Fibroblast of lung (primary cell): Measurements from ENCODE around the gene CNNM3. TPM values are rescaled to one million over a fixed set of nuclear protein-coding genes. Genes with fewer than 3 reads are reported as not detected.

Experiments used
- DNase-seq, 2 donors: peaks; one replicate each; pipeline versions ENCODE4 v3.0.0 to v3.0.0-alpha.2; 2010; ENCODE audit warnings: low read depth in 2 of 2
- H2AFZ ChIP-seq: 2 replicates; pipeline ENCODE4 v1.5.1; 2012; ENCODE audit warnings: low read length, control low read depth, inconsistent platforms
- H3K27ac ChIP-seq: 2 replicates; pipeline ENCODE4 v1.5.1; 2011; ENCODE audit warnings: low read length, control low read depth; ENCODE audit not compliant: insufficient read depth
- H3K27me3 ChIP-seq: 2 replicates; pipeline ENCODE4 v1.5.1; 2011; ENCODE audit warnings: mild to moderate bottlenecking, low read length; ENCODE audit not compliant: control insufficient read depth, insufficient read depth
- H3K36me3 ChIP-seq: 2 replicates; pipeline ENCODE4 v1.5.1; 2011; ENCODE audit warnings: low read length; ENCODE audit not compliant: control insufficient read depth, insufficient read depth
- H3K4me1 ChIP-seq: 2 replicates; pipeline ENCODE4 v1.5.1; 2011; ENCODE audit warnings: low read length; ENCODE audit not compliant: control insufficient read depth, insufficient read depth; ENCODE audit errors: extremely low read depth
- H3K4me2 ChIP-seq: 2 replicates; pipeline ENCODE4 v1.5.1; 2011; ENCODE audit warnings: low read length, control low read depth; ENCODE audit not compliant: insufficient read depth; ENCODE audit errors: extremely low read depth
- H3K4me3 ChIP-seq, 4 experiments: fragments of 200-600 bp in 1 of 4; sonication (generic) in 1 of 4; replicated peaks in 1 of 4; 2 replicates each; pipeline ENCODE4 v1.5.1; 2011 to 2016; ENCODE audit warnings: low read length in 4 of 4, low read depth in 3 of 4, mild to moderate bottlenecking in 3 of 4, control low read depth in 2 of 4, inconsistent platforms in 1 of 4, mixed read lengths in 1 of 4; ENCODE audit not compliant: insufficient read depth in 1 of 4; ENCODE audit errors: control extremely low read depth in 1 of 4
- H3K79me2 ChIP-seq: 2 replicates; pipeline ENCODE4 v1.5.1; 2012; ENCODE audit warnings: mild to moderate bottlenecking, low read length, inconsistent platforms; ENCODE audit not compliant: control insufficient read depth, insufficient read depth
- H3K9ac ChIP-seq: 2 replicates; pipeline ENCODE4 v1.5.1; 2011; ENCODE audit warnings: mild to moderate bottlenecking, low read length, control low read depth; ENCODE audit not compliant: insufficient read depth
- H3K9me3 ChIP-seq: 2 replicates; pipeline ENCODE4 v1.5.1; 2012; ENCODE audit warnings: low read depth, low read length; ENCODE audit not compliant: control insufficient read depth, insufficient read depth
- H4K20me1 ChIP-seq: 2 replicates; pipeline ENCODE4 v1.5.1; 2011; ENCODE audit warnings: low read length; ENCODE audit not compliant: control insufficient read depth, insufficient read depth; ENCODE audit errors: extremely low read depth
- EZH2 ChIP-seq: IDR thresholded peaks from 2 replicates; pipeline ENCODE4 v1.5.1; 2012; ENCODE audit warnings: low read length, control low read depth, mild to moderate bottlenecking; ENCODE audit errors: missing control alignments
- polyA plus RNA-seq, 2 donors: library from polyadenylated mRNA; depleted of rRNA in 1 of 2; stranded (reverse) in 1 of 2; unstranded in 1 of 2; fragments of >200 nt; gene quantifications; 2 replicates each; pipeline ENCODE4 v1.2.1, GENCODE V29; 2011 to 2012; ENCODE audit warnings: missing spikeins in 1 of 2
- total RNA-seq: library from RNA; depleted of rRNA; stranded (reverse); fragments of >200 nt; gene quantifications from 2 replicates; pipeline ENCODE4 v1.2.1, GENCODE V29; 2014
- TF ChIP-seq, protein P1 (sequence below), 2 donors: IDR thresholded peaks in 1 of 2; conservative IDR thresholded peaks in 1 of 2; 1 replicate in 1 of 2; 2 replicates in 1 of 2; pipeline ENCODE4 v1.5.1; 2011 to 2012; ENCODE audit warnings: low read length in 2 of 2, control low read depth in 1 of 2, inconsistent platforms in 1 of 2, low read depth in 1 of 2, mild to moderate bottlenecking in 1 of 2

CNNM3 gene
- total and polyA plus RNA-seq, 2 donors (not counting 1 experiment from before 2014, with no cell fraction given), result 4.3 to 9.9 TPM

DNA sequence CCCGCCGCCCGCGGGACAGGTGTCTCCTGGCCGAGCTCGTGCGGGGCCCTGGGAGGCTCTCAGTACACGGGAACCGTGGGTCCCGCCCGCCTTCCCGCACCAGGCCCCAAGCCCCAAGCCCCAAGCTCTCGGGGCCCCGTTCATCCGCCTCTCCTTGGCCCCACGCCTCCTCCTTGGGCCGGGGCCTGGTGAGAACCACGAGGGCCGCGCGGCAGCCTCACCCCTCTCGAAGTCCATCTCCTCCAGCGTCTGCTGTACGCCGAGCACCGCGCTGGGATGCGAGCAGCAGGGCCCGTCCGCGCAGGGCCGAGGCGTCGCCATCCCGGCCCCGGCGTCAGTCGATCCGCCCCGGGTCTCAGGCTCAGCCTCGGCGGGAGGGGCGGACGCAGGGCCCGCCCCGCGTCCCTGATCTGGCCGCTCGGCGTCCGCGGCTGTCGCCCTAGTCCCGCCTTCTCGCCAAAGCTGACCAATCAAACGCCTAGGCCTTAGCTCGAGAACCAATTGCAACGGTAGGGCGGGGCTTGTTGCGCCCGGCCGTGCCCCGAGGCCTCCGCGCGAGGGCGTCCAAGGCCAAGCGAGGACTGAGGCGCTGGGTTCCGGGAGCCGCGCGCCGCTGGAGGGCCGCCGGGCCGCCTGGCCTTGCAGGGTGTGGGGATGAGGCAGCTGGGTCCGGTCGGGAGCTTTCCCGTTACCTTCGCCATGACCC is 41.8 kb downstream of the CNNM3 start, which contains the start of gene ANKRD39:
Gene ANKRD39 (minus strand): TSS at position 350 of the 706 bp plus-strand sequence. CDS start 29 bp downstream, at position 321.
- Histone ChIP-seq H3K27me3 (no peaks in the 10 kb centered on the region), H3K27ac (peak within 1 kb of the TSS; percentile 72), H3K4me2 (peak within 1 kb of the TSS; percentile 60), H3K4me1 (peaks cover 9% of the 10 kb centered on the region), H3K9me3 (no peaks in the 10 kb centered on the region), H3K9ac (peak within 1 kb of the TSS; percentile 70), H3K79me2 (peaks cover 6% of the 10 kb centered on the region), H4K20me1 (no peaks in the 10 kb centered on the region), H3K36me3 (peaks cover 23% of the 10 kb centered on the region), H2AFZ (peak within 1 kb of the TSS; percentile 69), H3K4me3 (peak within 1 kb of the TSS; percentile 65 to 93 (median 84))
- no peak for TF ChIP-seq EZH2
- TF ChIP-seq, protein P1, sequence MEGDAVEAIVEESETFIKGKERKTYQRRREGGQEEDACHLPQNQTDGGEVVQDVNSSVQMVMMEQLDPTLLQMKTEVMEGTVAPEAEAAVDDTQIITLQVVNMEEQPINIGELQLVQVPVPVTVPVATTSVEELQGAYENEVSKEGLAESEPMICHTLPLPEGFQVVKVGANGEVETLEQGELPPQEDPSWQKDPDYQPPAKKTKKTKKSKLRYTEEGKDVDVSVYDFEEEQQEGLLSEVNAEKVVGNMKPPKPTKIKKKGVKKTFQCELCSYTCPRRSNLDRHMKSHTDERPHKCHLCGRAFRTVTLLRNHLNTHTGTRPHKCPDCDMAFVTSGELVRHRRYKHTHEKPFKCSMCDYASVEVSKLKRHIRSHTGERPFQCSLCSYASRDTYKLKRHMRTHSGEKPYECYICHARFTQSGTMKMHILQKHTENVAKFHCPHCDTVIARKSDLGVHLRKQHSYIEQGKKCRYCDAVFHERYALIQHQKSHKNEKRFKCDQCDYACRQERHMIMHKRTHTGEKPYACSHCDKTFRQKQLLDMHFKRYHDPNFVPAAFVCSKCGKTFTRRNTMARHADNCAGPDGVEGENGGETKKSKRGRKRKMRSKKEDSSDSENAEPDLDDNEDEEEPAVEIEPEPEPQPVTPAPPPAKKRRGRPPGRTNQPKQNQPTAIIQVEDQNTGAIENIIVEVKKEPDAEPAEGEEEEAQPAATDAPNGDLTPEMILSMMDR (conservative IDR thresholded peaks at IDR 0.05 in 1 of 2, IDR thresholded peaks at IDR 0.05 in 1 of 2; ENCODE audit: low read depth in 1 of 2, low read length in 2 of 2), result peak; percentile 47 to 65
- peak; percentile 95 to 98 for DNase-seq

DNA sequence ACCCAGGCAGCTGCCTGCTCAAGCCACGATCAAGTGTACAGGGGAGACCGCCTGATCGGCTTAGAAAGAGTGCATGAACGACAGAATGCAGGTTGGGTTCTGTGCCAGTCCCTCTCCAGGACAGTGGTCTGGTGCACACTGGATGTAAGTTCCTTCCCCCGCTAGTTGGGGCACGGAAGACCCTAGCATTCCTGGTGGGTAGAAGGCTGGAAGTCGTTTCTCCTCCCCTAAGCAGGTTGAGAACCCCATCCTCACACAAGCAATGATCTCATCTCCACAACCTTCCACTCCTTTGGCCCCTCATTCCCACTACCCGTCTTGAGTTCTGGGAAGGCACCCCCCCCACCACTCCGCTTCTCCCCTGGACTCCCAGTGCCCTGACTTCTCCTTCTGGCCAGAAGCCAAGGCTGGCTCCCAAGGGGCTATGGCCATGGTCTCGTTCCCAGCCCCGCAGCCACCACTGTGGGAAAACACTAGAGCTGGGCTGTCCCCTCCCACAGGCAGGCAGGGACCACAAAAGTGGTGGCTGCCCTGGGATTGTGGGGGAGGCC is 43.1 kb downstream of the CNNM3 start:
- Histone ChIP-seq H4K20me1 (no peaks in the 10 kb centered on the region), H3K9ac (no peak overlapping the region)

DNA sequence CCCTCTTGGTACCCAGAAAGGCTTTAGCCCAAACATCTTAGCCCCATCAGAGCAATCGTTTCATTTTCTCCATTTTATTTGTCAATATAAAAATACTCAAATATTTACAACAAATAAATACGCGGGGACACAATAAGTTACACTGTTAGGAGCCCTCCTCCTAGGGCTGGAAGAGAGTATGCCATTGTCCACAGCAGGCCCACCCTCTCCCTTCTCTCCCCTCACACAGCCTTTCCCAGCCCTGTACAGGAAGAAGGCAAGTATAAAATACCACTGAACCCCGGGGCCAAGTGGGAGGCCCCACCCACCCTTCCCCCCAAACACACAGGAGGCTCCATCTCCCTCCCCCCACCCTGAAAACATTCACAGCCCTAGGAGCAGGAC is 43.6 kb downstream of the CNNM3 start:
- DNase-seq, result no peak
- Histone ChIP-seq H3K9ac (no peak overlapping the region), H3K27ac (no peak overlapping the region), H3K27me3 (no peaks in the 10 kb centered on the region), H3K4me2 (no peak overlapping the region), H2AFZ (no peak overlapping the region), H3K4me3 (no peak overlapping the region), H4K20me1 (no peaks in the 10 kb centered on the region), H3K79me2 (peaks cover 6% of the 10 kb centered on the region), H3K4me1 (peaks cover 9% of the 10 kb centered on the region), H3K9me3 (no peaks in the 10 kb centered on the region), H3K36me3 (peaks cover 31% of the 10 kb centered on the region)
- TF ChIP-seq, protein P1 (conservative IDR thresholded peaks at IDR 0.05 in 1 of 2, IDR thresholded peaks at IDR 0.05 in 1 of 2; ENCODE audit: low read depth in 1 of 2, low read length in 2 of 2), result no peak
- TF ChIP-seq EZH2, result no peak

More for the DNA sequence above, 43.1 kb downstream of the CNNM3 start:
- Histone ChIP-seq H2AFZ (no peak overlapping the region), H3K36me3 (peaks cover 27% of the 10 kb centered on the region), H3K27ac (no peak overlapping the region), H3K4me2 (no peak overlapping the region), H3K9me3 (no peaks in the 10 kb centered on the region), H3K27me3 (no peaks in the 10 kb centered on the region), H3K4me3 (peak overlapping the region in 1 of 4 experiments; percentile 84), H3K79me2 (peaks cover 6% of the 10 kb centered on the region), H3K4me1 (peaks cover 9% of the 10 kb centered on the region)
- TF ChIP-seq, protein P1 (conservative IDR thresholded peaks at IDR 0.05 in 1 of 2, IDR thresholded peaks at IDR 0.05 in 1 of 2; ENCODE audit: low read depth in 1 of 2, low read length in 2 of 2), result no peak
- no peak for TF ChIP-seq EZH2
- DNase-seq, result no peak
